Measurements from ENCODE around the gene KDM6A.
"Not testable (repeated sequence)": the region's sequence is repeated elsewhere in the genome, so short reads cannot be mapped to it uniquely, and the experiment has no call there.

KDM6A gene

DNA sequence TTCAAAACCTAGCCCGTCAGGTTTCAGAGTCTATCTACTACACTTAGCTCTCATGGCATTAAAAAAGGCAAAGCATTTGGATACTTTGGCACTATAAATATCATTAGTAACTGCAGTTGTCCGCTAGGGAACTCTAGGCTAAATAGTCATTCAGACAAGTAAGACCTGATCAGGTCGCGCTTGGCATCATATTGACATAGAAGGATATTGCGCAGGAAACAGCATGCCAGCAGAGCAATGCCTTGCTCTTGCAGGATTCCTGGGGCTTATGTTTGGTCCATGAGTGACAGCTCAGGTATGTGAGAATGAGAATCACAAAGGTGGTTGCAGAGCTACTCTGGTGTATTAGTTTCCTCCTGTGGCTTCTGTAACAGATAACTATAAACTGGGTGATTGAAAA is 62.7 kb downstream of the KDM6A start:
- Mint-ChIP-seq H3K9me3 (no peaks in the 10 kb centered on the region), H3K4me1 (peaks cover 32% of the 10 kb centered on the region), H3K27ac (no peak overlapping the region), H3K4me3 (no peak overlapping the region), H3K27me3 (no peaks in the 10 kb centered on the region), H3K36me3 (no peaks in the 10 kb centered on the region)
- no peak for ATAC-seq

DNA sequence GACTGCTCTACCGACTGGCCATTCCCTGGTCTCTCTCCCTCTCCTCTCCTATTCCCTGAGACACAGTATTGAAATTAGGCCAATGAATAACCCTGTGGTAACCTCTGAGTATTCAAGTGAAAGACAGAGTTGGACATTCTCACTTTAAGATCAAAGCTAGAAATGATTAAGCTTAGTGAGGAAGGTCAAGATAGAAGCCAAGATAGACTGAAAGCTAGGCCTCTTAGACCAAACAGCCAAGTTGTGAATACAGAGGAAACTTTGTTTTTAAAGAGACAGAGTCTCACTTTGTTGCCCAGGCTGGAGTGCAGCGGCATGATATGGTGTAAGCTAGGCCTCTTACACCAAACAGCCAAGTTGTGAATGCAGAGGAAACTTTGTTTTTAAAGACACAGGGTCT is 64.6 kb downstream of the KDM6A start:
- Mint-ChIP-seq H3K9me3 (no peaks in the 10 kb centered on the region), H3K27ac (no peak overlapping the region)

DNA sequence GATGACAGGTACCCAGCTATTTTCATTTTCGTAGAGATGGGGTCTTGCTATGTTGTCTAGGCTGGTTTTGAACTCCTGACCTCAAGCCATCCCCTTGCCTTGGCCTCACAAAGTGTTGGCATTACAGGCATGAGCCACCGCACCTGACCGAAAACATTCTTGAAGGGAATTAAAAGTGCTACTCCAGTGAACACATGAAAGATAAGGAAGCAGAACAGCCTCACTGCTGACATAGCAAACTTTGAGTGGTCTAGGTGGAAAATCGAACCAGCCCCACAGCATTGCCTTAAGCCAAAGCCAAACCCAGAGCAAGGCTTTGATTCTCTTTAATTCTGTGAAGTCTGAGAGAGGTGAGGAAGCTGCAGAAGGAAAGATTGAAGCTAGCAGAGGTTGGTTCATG is 65.1 kb downstream of the KDM6A start:
- peaks cover 27% of the 10 kb centered on the region for H3K4me1 Mint-ChIP-seq
- no peak overlapping the region for H3K27ac Mint-ChIP-seq
- H3K27me3 Mint-ChIP-seq, result no peaks in the 10 kb centered on the region
- H3K4me3 Mint-ChIP-seq, result no peak overlapping the region
- no peaks in the 10 kb centered on the region for H3K9me3 Mint-ChIP-seq
- H3K36me3 Mint-ChIP-seq, result no peaks in the 10 kb centered on the region
- no peak for ATAC-seq

More for the DNA sequence above, 64.6 kb downstream of the KDM6A start:
- H3K4me1 Mint-ChIP-seq, result peaks cover 27% of the 10 kb centered on the region
- no peaks in the 10 kb centered on the region for H3K27me3 Mint-ChIP-seq
- H3K4me3 Mint-ChIP-seq, result no peak overlapping the region
- no peaks in the 10 kb centered on the region for H3K36me3 Mint-ChIP-seq
- no peak for ATAC-seq

GRCh38 chrX:44940541-44940940 is 67.6 kb downstream of the KDM6A start:
- H3K4me3 Mint-ChIP-seq, H3K9me3 Mint-ChIP-seq, H3K27me3 Mint-ChIP-seq, ATAC-seq, H3K36me3 Mint-ChIP-seq, H3K27ac Mint-ChIP-seq: not testable (repeated sequence)
- H3K4me1 Mint-ChIP-seq, result peaks cover 14% of the 10 kb centered on the region

DNA sequence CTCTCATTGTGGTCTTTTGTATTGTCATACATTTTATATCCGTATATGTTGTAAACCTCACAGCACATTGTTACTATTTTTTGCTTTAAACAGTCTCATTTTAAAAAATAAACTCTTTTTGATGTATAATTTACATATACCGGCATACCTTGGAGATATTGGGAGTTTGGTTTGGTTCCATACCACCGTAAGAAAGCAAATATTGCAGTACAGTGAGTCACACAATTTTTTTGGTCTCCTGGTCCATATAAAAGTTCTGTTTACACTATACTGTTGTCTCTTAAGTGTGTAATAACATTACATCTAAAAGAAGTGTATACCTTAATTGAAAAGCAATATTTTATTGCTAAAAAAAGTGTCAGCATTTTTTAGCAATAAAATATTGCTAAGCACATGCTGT is 70.0 kb downstream of the KDM6A start:
- Mint-ChIP-seq H3K4me1 (peaks cover 14% of the 10 kb centered on the region), H3K9me3 (no peaks in the 10 kb centered on the region), H3K27me3 (no peaks in the 10 kb centered on the region), H3K4me3 (no peak overlapping the region), H3K27ac (no peak overlapping the region), H3K36me3 (no peaks in the 10 kb centered on the region)
- no peak for ATAC-seq

DNA sequence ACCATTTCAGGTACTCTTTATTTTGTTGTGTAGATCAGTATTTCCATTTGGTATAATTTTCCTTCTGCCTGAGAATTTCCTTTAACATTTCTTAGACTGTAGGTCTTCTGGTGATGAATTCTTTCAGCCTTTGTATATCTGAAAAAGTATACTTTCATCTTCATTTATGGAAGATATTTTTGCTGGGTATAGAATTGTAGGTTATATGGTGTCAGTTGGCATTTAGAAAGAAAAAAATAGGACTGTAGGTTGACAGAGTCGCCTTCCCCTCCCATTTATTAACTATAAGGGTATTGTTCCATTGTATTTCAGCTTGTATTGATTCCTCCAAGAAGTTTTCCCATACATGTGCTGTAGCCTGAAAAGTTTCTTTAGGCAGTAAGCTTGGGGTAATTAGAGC is 71.9 kb downstream of the KDM6A start:
- Mint-ChIP-seq H3K9me3 (no peaks in the 10 kb centered on the region), H3K4me3 (no peak overlapping the region), H3K36me3 (no peaks in the 10 kb centered on the region), H3K27ac (no peak overlapping the region), H3K4me1 (peaks cover 8% of the 10 kb centered on the region), H3K27me3 (no peaks in the 10 kb centered on the region)
- no peak for ATAC-seq

- Mint-ChIP-seq H3K9me3 (no peaks in the 10 kb centered on the region), H3K27me3 (no peaks in the 10 kb centered on the region), H3K36me3 (no peaks in the 10 kb centered on the region), H3K4me3 (no peak overlapping the region), H3K4me1 (peaks cover 12% of the 10 kb centered on the region), H3K27ac (no peak overlapping the region)
- no peak for ATAC-seq
Observed at GRCh38 chrX:44945736-44946135, 72.7 kb downstream of the KDM6A start.

DNA sequence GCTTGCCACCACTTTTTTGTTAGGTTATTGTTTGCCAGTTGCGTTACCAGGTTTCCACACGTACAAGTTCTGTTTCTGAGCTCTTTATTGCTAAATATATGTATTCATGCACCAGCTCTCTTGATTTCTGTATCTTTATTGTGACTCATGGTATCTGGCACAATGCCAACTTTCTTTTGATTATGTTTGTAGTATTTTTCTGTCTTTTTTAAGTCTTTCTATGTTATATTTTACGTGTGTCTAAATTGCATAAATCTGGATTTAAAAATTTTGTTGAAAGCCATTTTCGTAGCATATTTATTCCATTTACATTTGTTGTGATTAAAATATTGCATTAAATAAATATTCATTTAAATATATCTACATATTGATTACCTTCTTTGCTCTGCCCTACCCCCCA is 73.8 kb downstream of the KDM6A start:
- no peaks in the 10 kb centered on the region for H3K9me3 Mint-ChIP-seq
- no peak overlapping the region for H3K4me3 Mint-ChIP-seq
- H3K36me3 Mint-ChIP-seq, result no peaks in the 10 kb centered on the region
- H3K27ac Mint-ChIP-seq, result no peak overlapping the region
- H3K4me1 Mint-ChIP-seq, result peaks cover 22% of the 10 kb centered on the region
- no peak for ATAC-seq
- H3K27me3 Mint-ChIP-seq, result no peaks in the 10 kb centered on the region

GRCh38 chrX:44947995-44948394 is 75.0 kb downstream of the KDM6A start:
- no peaks in the 10 kb centered on the region for H3K27me3 Mint-ChIP-seq

DNA sequence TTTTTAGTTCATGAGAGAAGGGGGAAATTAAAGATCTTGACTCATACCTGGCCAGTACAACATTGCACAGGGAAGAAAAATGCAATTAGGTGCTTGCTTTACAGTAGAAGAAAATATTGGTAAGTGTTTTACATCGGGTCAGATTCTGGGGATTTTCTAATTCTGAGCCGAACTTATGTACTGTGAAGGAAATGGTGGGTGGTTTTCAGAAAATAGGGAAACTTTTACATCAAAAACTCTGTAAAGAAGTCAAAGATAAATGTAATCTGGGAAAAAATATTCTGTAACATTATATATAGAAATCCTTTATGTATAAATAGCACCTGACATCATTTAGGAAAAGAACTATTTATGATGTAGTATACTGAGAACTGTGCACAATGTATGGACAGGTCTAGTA is 75.4 kb downstream of the KDM6A start:
- Mint-ChIP-seq H3K9me3 (no peaks in the 10 kb centered on the region), H3K4me3 (no peak overlapping the region), H3K36me3 (no peaks in the 10 kb centered on the region), H3K27me3 (no peaks in the 10 kb centered on the region), H3K27ac (no peak overlapping the region), H3K4me1 (peaks cover 28% of the 10 kb centered on the region)
- ATAC-seq, result no peak

More at GRCh38 chrX:44947995-44948394, 75.0 kb downstream of the KDM6A start:
- Mint-ChIP-seq H3K27ac (no peak overlapping the region), H3K4me1 (peaks cover 28% of the 10 kb centered on the region), H3K4me3 (no peak overlapping the region), H3K36me3 (no peaks in the 10 kb centered on the region), H3K9me3 (no peaks in the 10 kb centered on the region)
- ATAC-seq, result no peak

DNA sequence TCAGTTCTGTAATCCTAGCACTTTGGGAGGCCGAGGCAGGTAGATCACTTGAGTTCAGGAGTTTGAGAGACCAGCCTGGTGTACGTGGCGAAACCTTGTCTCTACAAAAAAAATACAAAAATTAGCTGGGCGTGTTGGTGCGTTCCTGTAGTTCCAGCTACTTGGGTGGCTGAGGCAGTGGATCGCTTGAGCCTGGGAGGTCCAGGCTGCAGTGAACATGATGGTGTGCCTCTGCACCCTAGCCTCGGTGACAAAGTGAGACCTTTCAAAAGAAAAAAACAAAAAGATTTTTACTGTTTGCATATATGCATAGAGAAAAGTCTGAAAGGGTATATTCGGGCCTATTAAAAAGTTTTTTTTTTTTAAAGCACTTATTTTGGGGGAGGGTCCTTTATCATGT is 76.1 kb downstream of the KDM6A start:
- Mint-ChIP-seq H3K36me3 (no peaks in the 10 kb centered on the region), H3K4me3 (no peak overlapping the region), H3K4me1 (peaks cover 29% of the 10 kb centered on the region), H3K27ac (no peak overlapping the region), H3K9me3 (no peaks in the 10 kb centered on the region), H3K27me3 (no peaks in the 10 kb centered on the region)
- ATAC-seq, result no peak

DNA sequence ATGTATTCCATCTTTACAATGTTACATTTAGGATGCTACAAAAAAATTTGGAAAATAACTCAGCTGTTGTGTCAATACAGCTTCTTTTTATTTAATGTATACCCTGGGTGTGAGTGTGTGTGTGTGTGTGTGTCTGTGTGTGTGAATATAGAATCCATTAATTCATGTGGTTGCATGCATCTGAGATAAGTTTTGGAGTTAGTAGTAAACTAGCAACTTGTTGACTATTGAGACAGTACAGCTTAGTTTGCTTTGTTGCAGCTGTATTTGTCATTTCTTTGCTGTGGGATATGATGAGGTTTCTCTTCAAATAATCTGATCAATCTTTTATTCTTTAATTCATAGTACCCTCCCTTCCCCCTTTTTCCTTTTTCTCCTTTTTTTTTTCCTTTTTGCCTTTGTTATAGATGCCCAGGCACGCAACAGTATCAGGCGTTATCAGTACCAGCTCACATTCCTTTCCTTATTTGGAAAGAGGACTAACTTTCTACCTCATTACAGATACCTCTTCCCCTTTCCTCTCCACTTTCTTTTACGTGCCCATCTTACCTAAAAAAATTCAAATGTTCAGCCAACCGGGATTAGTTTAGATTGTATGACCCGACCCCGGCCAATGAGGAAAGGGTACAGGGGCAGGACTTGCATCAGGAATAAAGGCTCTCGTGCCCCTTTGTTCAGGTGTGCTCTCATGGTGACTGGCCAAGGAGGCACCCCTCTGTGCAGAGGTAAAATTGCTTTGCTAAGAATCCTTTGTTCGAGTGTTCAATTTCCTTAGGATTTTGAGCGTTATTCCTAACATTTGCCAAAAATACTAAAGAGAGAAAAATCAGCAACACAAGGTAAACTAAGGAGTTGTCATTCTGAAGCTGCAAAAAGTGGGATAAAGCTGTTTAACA is 77.7 kb downstream of the KDM6A start:
- not testable (repeated sequence) for H3K9me3 Mint-ChIP-seq, H3K27me3 Mint-ChIP-seq, ATAC-seq, H3K27ac Mint-ChIP-seq, H3K4me3 Mint-ChIP-seq, H3K36me3 Mint-ChIP-seq
- H3K4me1 Mint-ChIP-seq, result peaks cover 41% of the 10 kb centered on the region

DNA sequence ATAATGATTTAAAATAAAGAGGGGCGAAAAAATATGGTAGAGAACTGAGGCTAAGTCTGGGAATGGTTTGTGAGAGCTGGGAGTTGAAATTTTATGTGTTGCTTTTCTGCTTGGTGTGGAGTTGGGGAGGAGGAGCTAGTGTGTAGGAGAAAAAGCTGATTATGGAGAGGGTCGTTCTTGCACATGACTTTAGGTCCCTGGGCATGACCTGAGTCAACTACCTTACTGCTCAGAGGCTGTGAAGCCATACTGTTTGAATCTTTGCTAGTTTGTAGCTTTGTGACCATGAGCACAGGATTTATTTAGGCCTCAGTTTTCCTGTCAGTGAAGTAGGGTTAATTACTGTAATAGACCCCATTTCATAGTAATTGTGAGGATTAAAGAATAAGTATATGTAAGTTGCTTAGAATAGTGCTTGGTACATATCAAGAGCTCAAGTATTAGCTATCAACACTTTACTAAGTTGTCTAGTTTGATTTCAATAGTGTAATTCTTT is 78.6 kb downstream of the KDM6A start:
- H3K4me3 Mint-ChIP-seq, result no peak overlapping the region
- no peaks in the 10 kb centered on the region for H3K36me3 Mint-ChIP-seq
- H3K27ac Mint-ChIP-seq, result no peak overlapping the region
- ATAC-seq, result no peak
- no peaks in the 10 kb centered on the region for H3K27me3 Mint-ChIP-seq
- H3K4me1 Mint-ChIP-seq, result peaks cover 48% of the 10 kb centered on the region
- no peaks in the 10 kb centered on the region for H3K9me3 Mint-ChIP-seq

GRCh38 chrX:44952329-44953027 is 79.5 kb downstream of the KDM6A start:
- no peak for ATAC-seq
- H3K36me3 Mint-ChIP-seq, result no peaks in the 10 kb centered on the region
- no peaks in the 10 kb centered on the region for H3K27me3 Mint-ChIP-seq
- peaks cover 48% of the 10 kb centered on the region for H3K4me1 Mint-ChIP-seq
- H3K4me3 Mint-ChIP-seq, result no peak overlapping the region
- no peak overlapping the region for H3K27ac Mint-ChIP-seq
- H3K9me3 Mint-ChIP-seq, result no peaks in the 10 kb centered on the region

GRCh38 chrX:44953734-44954502 is 80.9 kb downstream of the KDM6A start:
- no peak for ATAC-seq
- no peaks in the 10 kb centered on the region for H3K36me3 Mint-ChIP-seq
- H3K4me3 Mint-ChIP-seq, result no peak overlapping the region
- H3K27ac Mint-ChIP-seq, result no peak overlapping the region
- H3K27me3 Mint-ChIP-seq, result no peaks in the 10 kb centered on the region
- no peaks in the 10 kb centered on the region for H3K9me3 Mint-ChIP-seq
- H3K4me1 Mint-ChIP-seq, result peaks cover 41% of the 10 kb centered on the region

Measured in stimulated activated memory B cell treated with anti-CD40 and anti-IgM and Interleukin-4, amounts not matched to agents 10 μg/mL and 1 μg/mL and 100 μg/mL, for 72 hours (primary cell).